Epithelial cell of esophagus (primary cell): ENCODE data around the gene HTRA1.

Experiments
- DNase-seq: peaks from one replicate; pipeline ENCODE4 v3.0.0; 2010; ENCODE audit warnings: low read depth
- H3K4me3 ChIP-seq: 2 replicates; pipeline ENCODE4 v1.5.1; 2011; ENCODE audit warnings: mild to moderate bottlenecking, low read length, control low read depth
- TF ChIP-seq, protein P1 (sequence below): IDR thresholded peaks from 2 replicates; pipeline ENCODE4 v1.5.1; 2011; ENCODE audit warnings: low read depth, mild to moderate bottlenecking, low read length, control low read depth, inconsistent platforms; ENCODE audit not compliant: insufficient read depth; ENCODE audit errors: missing control alignments

HTRA1 gene

DNA sequence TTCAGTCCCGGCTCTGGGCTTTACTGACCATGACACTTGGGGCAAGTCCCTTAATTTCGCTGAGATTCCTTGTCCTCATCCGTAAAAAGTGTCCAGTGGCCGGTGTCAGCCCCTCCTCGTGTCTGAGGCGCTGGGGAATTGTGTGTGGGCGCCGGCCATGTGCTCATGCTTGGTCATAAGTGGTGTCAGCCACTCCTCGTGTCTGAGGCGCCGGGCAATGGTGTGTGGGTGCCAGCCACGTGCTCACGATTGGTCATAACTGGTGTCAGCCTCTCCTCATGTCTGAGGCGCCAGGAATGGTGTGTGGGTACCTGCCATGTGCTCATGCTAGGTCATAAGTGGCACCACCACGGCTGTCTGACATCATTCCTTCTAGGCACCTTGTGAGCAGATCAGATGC is 58.5 kb downstream of the HTRA1 start:
- TF ChIP-seq, protein P1, sequence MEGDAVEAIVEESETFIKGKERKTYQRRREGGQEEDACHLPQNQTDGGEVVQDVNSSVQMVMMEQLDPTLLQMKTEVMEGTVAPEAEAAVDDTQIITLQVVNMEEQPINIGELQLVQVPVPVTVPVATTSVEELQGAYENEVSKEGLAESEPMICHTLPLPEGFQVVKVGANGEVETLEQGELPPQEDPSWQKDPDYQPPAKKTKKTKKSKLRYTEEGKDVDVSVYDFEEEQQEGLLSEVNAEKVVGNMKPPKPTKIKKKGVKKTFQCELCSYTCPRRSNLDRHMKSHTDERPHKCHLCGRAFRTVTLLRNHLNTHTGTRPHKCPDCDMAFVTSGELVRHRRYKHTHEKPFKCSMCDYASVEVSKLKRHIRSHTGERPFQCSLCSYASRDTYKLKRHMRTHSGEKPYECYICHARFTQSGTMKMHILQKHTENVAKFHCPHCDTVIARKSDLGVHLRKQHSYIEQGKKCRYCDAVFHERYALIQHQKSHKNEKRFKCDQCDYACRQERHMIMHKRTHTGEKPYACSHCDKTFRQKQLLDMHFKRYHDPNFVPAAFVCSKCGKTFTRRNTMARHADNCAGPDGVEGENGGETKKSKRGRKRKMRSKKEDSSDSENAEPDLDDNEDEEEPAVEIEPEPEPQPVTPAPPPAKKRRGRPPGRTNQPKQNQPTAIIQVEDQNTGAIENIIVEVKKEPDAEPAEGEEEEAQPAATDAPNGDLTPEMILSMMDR: no peak

DNA sequence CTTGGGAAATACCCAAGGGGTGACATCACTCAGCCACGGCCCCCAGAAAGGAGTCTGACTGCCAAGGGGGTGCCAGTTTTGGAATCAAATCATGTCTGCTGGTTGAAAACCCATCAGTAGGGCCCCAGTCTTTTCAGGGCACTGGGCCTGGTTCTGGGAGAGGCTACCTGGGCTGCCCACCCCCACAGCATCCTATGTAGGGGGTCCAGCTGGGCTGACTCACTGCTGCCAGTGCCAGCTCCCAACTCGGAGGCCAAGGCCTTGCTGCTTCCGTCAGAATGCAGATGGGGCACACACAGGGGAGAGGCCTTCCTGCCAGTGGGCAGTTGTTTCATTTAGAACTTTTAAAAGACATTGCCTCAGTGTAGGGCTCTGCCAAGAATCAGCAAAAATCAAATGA is 59.7 kb downstream of the HTRA1 start:
- H3K4me3 ChIP-seq: no peak overlapping the region
- TF ChIP-seq, protein P1: no peak
- DNase-seq: no peak

More for the DNA sequence above, 58.5 kb downstream of the HTRA1 start:
- H3K4me3 ChIP-seq: no peak overlapping the region
- DNase-seq: no peak

DNA sequence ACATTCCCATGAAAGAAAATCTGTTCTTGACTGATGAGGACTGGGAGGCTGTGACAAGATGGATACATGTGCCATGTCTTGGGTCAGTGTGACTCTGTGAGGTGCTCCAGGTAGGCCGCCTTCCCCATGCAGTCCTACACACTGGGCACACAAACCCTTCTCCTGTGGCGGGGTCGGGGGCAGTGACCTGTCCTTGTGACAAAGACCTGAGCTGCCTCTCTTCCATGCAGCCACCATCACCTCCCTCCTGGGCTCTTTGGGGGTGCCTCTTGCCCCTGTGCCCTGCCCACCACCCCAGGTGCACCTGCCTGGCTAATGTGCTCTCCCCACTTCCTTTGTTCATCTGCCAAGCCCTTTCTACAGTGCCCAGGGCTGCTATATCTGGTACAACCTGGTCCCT is 63.5 kb downstream of the HTRA1 start:
- no peak for DNase-seq
- TF ChIP-seq, protein P1: no peak
- no peak overlapping the region for H3K4me3 ChIP-seq

DNA sequence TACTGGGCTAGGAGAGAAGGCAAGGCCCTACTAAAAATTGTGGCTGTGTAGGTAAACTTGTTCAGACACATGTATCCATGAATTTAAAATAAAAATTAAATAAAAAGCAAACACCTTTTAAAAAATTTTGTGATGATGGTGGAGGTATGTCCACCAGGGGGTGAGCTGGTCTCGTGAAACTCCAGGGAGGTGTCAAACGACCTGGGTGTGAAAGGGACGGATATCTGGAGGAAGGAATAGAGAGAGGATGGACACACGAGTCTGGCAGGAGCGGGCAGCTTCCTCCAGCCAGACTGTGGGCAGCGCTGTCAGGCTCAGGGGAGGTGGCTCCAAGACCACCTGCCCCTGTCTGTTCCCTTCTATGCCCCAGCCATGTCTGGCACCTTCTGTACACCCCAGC is 64.4 kb downstream of the HTRA1 start:
- no peak overlapping the region for H3K4me3 ChIP-seq
- peak; percentile 29 for DNase-seq
- TF ChIP-seq, protein P1: peak; percentile 33

DNA sequence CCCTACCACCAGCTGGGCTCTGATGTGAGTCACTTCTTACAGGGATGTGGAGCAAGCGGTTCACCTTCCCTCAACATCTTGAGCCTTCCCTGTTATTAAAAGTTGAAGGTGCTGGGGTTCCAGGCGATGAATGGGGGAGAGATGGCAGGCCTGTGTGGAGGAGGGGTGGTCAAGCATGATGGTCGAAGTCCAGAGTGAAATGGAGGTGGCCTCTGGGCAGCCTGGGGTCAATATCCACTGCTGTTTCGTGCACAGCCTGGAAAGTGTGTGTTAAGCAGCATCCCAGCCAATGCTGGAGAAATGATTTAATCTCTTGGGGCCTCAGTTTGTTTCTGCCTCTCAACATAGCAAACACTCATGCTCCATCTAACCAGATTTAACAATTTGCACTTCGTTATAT is 65.5 kb downstream of the HTRA1 start:
- TF ChIP-seq, protein P1: no peak
- H3K4me3 ChIP-seq: no peak overlapping the region
- no peak for DNase-seq

DNA sequence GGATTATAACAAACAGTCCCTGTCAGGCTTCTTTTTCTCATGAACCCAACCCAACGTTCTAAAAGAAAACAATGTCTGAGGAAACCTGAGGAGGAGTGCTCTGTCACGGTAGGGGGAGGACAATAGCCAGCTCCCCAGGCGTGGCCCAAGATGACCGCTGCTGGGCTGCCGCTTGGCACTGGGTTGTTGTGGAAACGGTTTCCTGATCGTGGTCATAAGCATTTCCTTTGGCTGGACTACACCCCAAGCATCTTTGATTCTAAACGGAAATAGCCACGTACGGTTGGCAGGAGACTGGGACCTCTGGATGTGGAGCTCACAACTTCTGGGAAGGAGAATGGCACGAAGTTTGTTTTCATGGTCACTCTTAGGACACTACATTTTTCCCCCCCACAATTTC is 68.8 kb downstream of the HTRA1 start:
- H3K4me3 ChIP-seq: no peak overlapping the region
- DNase-seq: no peak
- TF ChIP-seq, protein P1: no peak

DNA sequence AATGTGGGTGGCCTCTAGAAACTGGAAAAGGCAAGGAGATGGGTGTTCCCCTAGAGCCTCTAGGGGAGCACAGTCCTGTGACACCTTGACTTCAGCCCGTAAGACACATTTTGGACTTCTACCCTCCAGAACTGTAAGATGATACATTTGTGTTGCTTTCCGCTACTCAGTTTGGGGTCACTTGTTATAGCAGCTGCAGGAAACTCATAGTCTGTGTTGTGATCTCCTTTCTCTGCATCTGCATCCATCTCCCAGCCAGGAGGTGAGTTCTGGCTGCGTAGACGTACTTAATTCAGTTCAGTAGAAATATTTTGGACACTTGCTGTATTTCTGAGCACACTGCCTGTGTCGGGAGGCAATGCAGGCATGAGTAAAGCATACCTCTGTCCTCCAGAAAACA is 69.9 kb downstream of the HTRA1 start:
- no peak overlapping the region for H3K4me3 ChIP-seq
- no peak for DNase-seq
- TF ChIP-seq, protein P1: no peak
